ENCODE results near the gene GRAMD2B.
"Not testable (repeated sequence)": the region's sequence is repeated elsewhere in the genome, so short reads cannot be mapped to it uniquely, and the experiment has no call there.

Gene GRAMD2B

GRCh38 chr5:126391386-126391785, 31.8 kb upstream of the GRAMD2B start:
- Histone ChIP-seq H3K9me3 (ENCODE audit: control insufficient read depth in 1 of 2, low read length in 2 of 2) (no peaks in the 10 kb centered on the region), H3K4me1 (ENCODE audit: control insufficient read depth in 1 of 2, insufficient read depth in 2 of 2, low read length in 2 of 2) (no peaks in the 10 kb centered on the region), H3K4me3 (ENCODE audit: low read depth in 1 of 2, low read length in 2 of 2) (no peak overlapping the region), H3K36me3 (ENCODE audit: control insufficient read depth in 1 of 2, insufficient read depth in 2 of 2, low read length in 2 of 2) (no peaks in the 10 kb centered on the region), H3K27me3 (ENCODE audit: low read depth, low read length) (no peaks in the 10 kb centered on the region), H3K27ac (ENCODE audit: low read length) (no peak overlapping the region)

- no peak overlapping the region for H3K27ac ChIP-seq (ENCODE audit: low read length)
- H3K9me3 ChIP-seq (ENCODE audit: control insufficient read depth in 1 of 2, low read length in 2 of 2): no peaks in the 10 kb centered on the region
- H3K36me3 ChIP-seq (ENCODE audit: control insufficient read depth in 1 of 2, insufficient read depth in 2 of 2, low read length in 2 of 2): no peaks in the 10 kb centered on the region
- no peaks in the 10 kb centered on the region for H3K27me3 ChIP-seq (ENCODE audit: low read depth, low read length)
- H3K4me1 ChIP-seq (ENCODE audit: control insufficient read depth in 1 of 2, insufficient read depth in 2 of 2, low read length in 2 of 2): no peaks in the 10 kb centered on the region
- H3K4me3 ChIP-seq (ENCODE audit: low read depth in 1 of 2, low read length in 2 of 2): no peak overlapping the region
Measured at GRCh38 chr5:126394211-126394788, 28.9 kb upstream of the GRAMD2B start.

GRCh38 chr5:126395198-126395597, 28.0 kb upstream of the GRAMD2B start:
- no peaks in the 10 kb centered on the region for H3K4me1 ChIP-seq (ENCODE audit: control insufficient read depth in 1 of 2, insufficient read depth in 2 of 2, low read length in 2 of 2)
- no peak overlapping the region for H3K27ac ChIP-seq (ENCODE audit: low read length)
- H3K27me3 ChIP-seq (ENCODE audit: low read depth, low read length): no peaks in the 10 kb centered on the region
- no peaks in the 10 kb centered on the region for H3K9me3 ChIP-seq (ENCODE audit: control insufficient read depth in 1 of 2, low read length in 2 of 2)
- no peaks in the 10 kb centered on the region for H3K36me3 ChIP-seq (ENCODE audit: control insufficient read depth in 1 of 2, insufficient read depth in 2 of 2, low read length in 2 of 2)
- H3K4me3 ChIP-seq (ENCODE audit: low read depth in 1 of 2, low read length in 2 of 2): no peak overlapping the region

- Histone ChIP-seq H3K4me3 (ENCODE audit: low read depth in 1 of 2, low read length in 2 of 2) (no peak overlapping the region), H3K4me1 (ENCODE audit: control insufficient read depth in 1 of 2, insufficient read depth in 2 of 2, low read length in 2 of 2) (no peaks in the 10 kb centered on the region), H3K27me3 (ENCODE audit: low read depth, low read length) (no peaks in the 10 kb centered on the region), H3K36me3 (ENCODE audit: control insufficient read depth in 1 of 2, insufficient read depth in 2 of 2, low read length in 2 of 2) (no peaks in the 10 kb centered on the region), H3K27ac (ENCODE audit: low read length) (no peak overlapping the region), H3K9me3 (ENCODE audit: control insufficient read depth in 1 of 2, low read length in 2 of 2) (peaks cover 0 to 3% of the 10 kb centered on the region in 2 donors)
Measured at GRCh38 chr5:126395605-126396004, 27.6 kb upstream of the GRAMD2B start.

- not testable (repeated sequence) for H3K27me3 ChIP-seq (ENCODE audit: low read depth, low read length); H3K36me3 ChIP-seq (ENCODE audit: control insufficient read depth in 1 of 2, insufficient read depth in 2 of 2, low read length in 2 of 2); H3K27ac ChIP-seq (ENCODE audit: low read length); H3K4me1 ChIP-seq (ENCODE audit: control insufficient read depth in 1 of 2, insufficient read depth in 2 of 2, low read length in 2 of 2); H3K4me3 ChIP-seq (ENCODE audit: low read depth in 1 of 2, low read length in 2 of 2); H3K9me3 ChIP-seq (ENCODE audit: control insufficient read depth in 1 of 2, low read length in 2 of 2)
Measured at GRCh38 chr5:126396721-126397120, 26.5 kb upstream of the GRAMD2B start.

GRCh38 chr5:126398791-126399190, 24.4 kb upstream of the GRAMD2B start:
- H3K4me3 ChIP-seq (ENCODE audit: low read depth in 1 of 2, low read length in 2 of 2): no peak overlapping the region
- H3K36me3 ChIP-seq (ENCODE audit: control insufficient read depth in 1 of 2, insufficient read depth in 2 of 2, low read length in 2 of 2): no peaks in the 10 kb centered on the region
- no peaks in the 10 kb centered on the region for H3K27me3 ChIP-seq (ENCODE audit: low read depth, low read length)
- H3K4me1 ChIP-seq (ENCODE audit: control insufficient read depth in 1 of 2, insufficient read depth in 2 of 2, low read length in 2 of 2): no peaks in the 10 kb centered on the region
- H3K27ac ChIP-seq (ENCODE audit: low read length): no peak overlapping the region
- peaks cover 6% of the 10 kb centered on the region in 2 donors for H3K9me3 ChIP-seq (ENCODE audit: control insufficient read depth in 1 of 2, low read length in 2 of 2)

- H3K4me1 ChIP-seq (ENCODE audit: control insufficient read depth in 1 of 2, insufficient read depth in 2 of 2, low read length in 2 of 2): no peaks in the 10 kb centered on the region
- H3K27me3 ChIP-seq (ENCODE audit: low read depth, low read length): no peaks in the 10 kb centered on the region
- no peaks in the 10 kb centered on the region for H3K36me3 ChIP-seq (ENCODE audit: control insufficient read depth in 1 of 2, insufficient read depth in 2 of 2, low read length in 2 of 2)
- H3K27ac ChIP-seq (ENCODE audit: low read length): no peak overlapping the region
- H3K4me3 ChIP-seq (ENCODE audit: low read depth in 1 of 2, low read length in 2 of 2): no peak overlapping the region
- H3K9me3 ChIP-seq (ENCODE audit: control insufficient read depth in 1 of 2, low read length in 2 of 2): peaks cover 6% of the 10 kb centered on the region in 2 donors
Measured at GRCh38 chr5:126400621-126401251, 22.5 kb upstream of the GRAMD2B start.

- Histone ChIP-seq H3K27ac (ENCODE audit: low read length) (no peak overlapping the region), H3K4me1 (ENCODE audit: control insufficient read depth in 1 of 2, insufficient read depth in 2 of 2, low read length in 2 of 2) (no peaks in the 10 kb centered on the region), H3K4me3 (ENCODE audit: low read depth in 1 of 2, low read length in 2 of 2) (no peak overlapping the region), H3K27me3 (ENCODE audit: low read depth, low read length) (no peaks in the 10 kb centered on the region), H3K36me3 (ENCODE audit: control insufficient read depth in 1 of 2, insufficient read depth in 2 of 2, low read length in 2 of 2) (no peaks in the 10 kb centered on the region), H3K9me3 (ENCODE audit: control insufficient read depth in 1 of 2, low read length in 2 of 2) (peaks cover 6% of the 10 kb centered on the region in 2 donors)
Measured at GRCh38 chr5:126402621-126403555, 20.3 kb upstream of the GRAMD2B start.

- H3K27me3 ChIP-seq (ENCODE audit: low read depth, low read length): no peaks in the 10 kb centered on the region
- H3K4me1 ChIP-seq (ENCODE audit: control insufficient read depth in 1 of 2, insufficient read depth in 2 of 2, low read length in 2 of 2): no peaks in the 10 kb centered on the region
- H3K4me3 ChIP-seq (ENCODE audit: low read depth in 1 of 2, low read length in 2 of 2): no peak overlapping the region
- no peak overlapping the region for H3K27ac ChIP-seq (ENCODE audit: low read length)
- H3K36me3 ChIP-seq (ENCODE audit: control insufficient read depth in 1 of 2, insufficient read depth in 2 of 2, low read length in 2 of 2): no peaks in the 10 kb centered on the region
- peaks cover 6% of the 10 kb centered on the region in 2 donors for H3K9me3 ChIP-seq (ENCODE audit: control insufficient read depth in 1 of 2, low read length in 2 of 2)
Measured at GRCh38 chr5:126403876-126404275, 19.3 kb upstream of the GRAMD2B start.

GRCh38 chr5:126410623-126411022, 12.6 kb upstream of the GRAMD2B start:
- H3K9me3 ChIP-seq (ENCODE audit: control insufficient read depth in 1 of 2, low read length in 2 of 2): no peaks in the 10 kb centered on the region
- H3K4me3 ChIP-seq (ENCODE audit: low read depth in 1 of 2, low read length in 2 of 2): no peak overlapping the region
- H3K4me1 ChIP-seq (ENCODE audit: control insufficient read depth in 1 of 2, insufficient read depth in 2 of 2, low read length in 2 of 2): peaks cover 5 to 13% of the 10 kb centered on the region in 2 donors
- H3K36me3 ChIP-seq (ENCODE audit: control insufficient read depth in 1 of 2, insufficient read depth in 2 of 2, low read length in 2 of 2): no peaks in the 10 kb centered on the region
- no peak overlapping the region for H3K27ac ChIP-seq (ENCODE audit: low read length)
- no peaks in the 10 kb centered on the region for H3K27me3 ChIP-seq (ENCODE audit: low read depth, low read length)

- H3K4me3 ChIP-seq (ENCODE audit: low read depth in 1 of 2, low read length in 2 of 2): no peak overlapping the region
- H3K36me3 ChIP-seq (ENCODE audit: control insufficient read depth in 1 of 2, insufficient read depth in 2 of 2, low read length in 2 of 2): no peaks in the 10 kb centered on the region
- H3K27ac ChIP-seq (ENCODE audit: low read length): no peak overlapping the region
- peaks cover 5 to 20% of the 10 kb centered on the region in 2 donors for H3K4me1 ChIP-seq (ENCODE audit: control insufficient read depth in 1 of 2, insufficient read depth in 2 of 2, low read length in 2 of 2)
- H3K9me3 ChIP-seq (ENCODE audit: control insufficient read depth in 1 of 2, low read length in 2 of 2): no peaks in the 10 kb centered on the region
- no peaks in the 10 kb centered on the region for H3K27me3 ChIP-seq (ENCODE audit: low read depth, low read length)
Measured at GRCh38 chr5:126413856-126414255, 9.4 kb upstream of the GRAMD2B start.
